ENCODE data around the gene TMEM209.
"Not testable (repeated sequence)": the region's sequence is repeated elsewhere in the genome, so short reads cannot be mapped to it uniquely, and the experiment has no call there.

TMEM209 gene

DNA sequence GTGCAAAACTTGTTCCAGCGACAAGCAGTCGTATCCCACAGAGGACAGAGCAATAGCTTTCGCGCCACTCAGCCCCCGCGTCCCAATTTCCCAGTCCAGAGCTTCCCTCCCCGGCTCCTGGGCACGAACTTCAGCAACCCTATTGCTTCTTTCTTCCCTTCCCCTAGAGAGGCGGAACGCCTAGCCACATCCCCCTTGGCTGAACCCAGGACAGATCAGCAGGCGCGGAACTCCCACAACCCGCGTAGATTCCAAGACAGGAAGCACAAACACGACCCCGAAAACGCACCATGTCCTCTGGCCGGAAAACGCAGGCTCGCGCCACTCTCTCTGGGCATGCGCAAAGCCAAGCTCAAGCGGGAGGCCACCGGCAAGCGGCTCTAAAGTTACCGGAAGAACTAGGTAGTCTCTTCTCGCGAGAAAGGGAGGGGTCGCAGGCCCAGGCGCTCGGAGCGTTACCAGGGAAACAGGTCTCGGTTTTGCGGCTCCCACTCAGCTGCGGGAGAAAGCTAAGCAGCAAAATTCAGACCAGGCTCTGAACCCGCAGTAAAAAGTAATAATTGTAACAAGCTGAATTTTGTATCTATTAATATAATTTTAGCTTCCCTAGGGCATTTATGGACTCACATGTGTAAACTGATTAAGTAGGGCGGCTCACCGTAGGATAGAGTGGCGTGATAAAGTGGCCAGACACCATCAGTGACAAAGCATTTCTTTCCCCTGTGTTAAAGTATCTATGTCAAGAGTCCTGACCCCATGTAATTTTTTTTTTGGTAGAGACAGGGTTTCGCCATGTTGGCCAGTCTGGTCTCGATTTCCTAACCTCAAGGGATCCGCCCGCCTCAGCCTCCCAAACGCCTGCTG is at the start of gene TMEM209:
TSS of gene TMEM209 (minus strand) at position 323 of the 864 bp plus-strand sequence. CDS start at position 292, 31 bp downstream.
- peak; percentile 92 for DNase-seq

DNA sequence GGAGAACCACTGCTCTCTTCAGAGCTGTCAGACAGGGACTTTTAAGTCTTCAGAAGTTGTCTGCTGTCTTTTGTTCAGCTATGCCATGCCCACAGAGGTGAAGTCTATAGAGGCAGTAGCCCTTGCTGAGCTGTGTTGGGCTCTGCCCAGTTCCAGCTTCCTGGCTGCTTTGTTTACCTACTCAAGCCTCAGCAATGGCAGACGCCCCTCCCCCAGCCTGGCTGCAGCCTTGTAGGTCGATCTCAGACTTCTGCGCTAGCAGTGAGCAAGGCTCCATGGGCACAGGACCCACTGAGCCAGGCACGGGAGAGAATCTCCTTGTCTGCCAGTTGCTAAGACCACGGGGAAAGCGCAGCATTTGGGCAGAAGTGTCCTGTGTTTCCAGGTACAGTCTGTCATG is 49.3 kb upstream of the TMEM209 start:
- DNase-seq, result no peak

DNA sequence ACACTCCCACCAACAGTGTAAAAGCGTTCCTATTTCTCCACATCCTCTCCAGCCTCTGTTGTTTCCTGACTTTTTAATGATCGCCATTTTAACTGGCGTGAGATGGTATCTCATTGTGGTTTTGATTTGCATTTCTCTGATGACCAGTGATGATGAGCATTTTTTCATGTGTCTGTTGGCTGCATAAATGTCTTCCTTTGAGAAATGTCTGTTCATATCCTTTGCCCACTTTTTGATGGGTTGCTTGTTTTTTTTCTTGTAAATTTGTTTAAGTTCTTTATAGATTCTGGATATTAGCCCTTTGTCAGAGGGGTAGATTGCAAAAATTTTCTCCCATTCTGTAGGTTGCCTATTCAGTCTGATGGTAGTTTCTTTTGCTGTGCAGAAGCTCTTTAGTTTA is 44.4 kb upstream of the TMEM209 start:
- DNase-seq, result not testable (repeated sequence)

DNA sequence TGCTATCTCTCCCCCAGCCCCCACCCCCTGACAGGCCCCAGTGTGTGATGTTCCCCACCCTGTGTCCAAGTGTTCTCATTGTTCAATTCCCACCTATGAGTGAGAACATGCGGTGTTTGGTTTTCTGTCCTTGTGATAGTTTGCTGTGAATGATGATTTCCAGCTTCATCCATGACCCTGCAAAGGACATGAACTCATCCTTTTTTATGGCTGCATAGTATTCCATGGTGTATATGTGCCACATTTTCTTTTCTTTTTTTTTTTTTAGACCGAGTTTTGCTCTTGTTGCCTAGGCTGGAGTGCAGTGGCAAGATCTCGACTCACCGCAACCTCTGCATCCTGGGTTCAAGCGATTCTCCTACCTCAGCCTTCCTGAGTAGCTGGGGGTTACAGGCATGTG is 43.6 kb upstream of the TMEM209 start:
- not testable (repeated sequence) for DNase-seq

DNA sequence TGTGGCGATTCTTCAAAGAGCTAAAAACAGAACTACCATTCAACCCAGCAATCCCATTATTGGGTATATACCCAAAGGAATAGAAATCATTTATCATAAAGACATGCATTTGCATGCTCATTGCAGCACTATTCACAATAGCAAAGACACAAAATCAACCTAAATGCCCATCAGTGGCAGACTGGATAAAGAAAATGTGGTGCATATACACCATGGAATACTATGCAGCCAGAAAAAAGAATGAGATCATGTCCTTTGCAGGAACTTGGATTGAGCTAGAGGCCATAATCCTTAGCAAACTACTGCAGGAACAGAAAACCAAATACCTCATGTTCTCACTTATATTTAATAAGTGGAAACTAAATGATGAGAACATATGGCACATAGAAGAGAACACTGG is 41.3 kb upstream of the TMEM209 start:
- not testable (repeated sequence) for DNase-seq

DNA sequence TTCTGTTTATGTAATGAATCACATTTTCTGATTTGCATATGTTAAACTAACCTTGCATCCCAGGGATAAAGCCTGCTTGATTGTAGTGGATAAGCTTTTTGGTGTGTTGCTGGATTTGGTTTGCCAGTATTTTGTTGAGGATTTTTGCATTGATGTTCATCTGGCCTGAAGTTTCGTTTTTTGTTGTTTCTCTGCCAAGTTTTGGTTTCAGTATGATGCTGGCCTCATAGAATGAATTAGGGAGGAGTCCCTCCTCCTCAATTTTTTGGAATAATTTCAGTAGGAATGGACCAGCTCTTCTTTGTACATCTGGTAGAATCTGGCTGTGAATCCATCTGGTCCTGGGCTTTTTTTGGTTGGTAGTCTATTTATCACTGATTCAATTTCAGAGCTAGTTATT is 38.3 kb upstream of the TMEM209 start:
- not testable (repeated sequence) for DNase-seq

DNA sequence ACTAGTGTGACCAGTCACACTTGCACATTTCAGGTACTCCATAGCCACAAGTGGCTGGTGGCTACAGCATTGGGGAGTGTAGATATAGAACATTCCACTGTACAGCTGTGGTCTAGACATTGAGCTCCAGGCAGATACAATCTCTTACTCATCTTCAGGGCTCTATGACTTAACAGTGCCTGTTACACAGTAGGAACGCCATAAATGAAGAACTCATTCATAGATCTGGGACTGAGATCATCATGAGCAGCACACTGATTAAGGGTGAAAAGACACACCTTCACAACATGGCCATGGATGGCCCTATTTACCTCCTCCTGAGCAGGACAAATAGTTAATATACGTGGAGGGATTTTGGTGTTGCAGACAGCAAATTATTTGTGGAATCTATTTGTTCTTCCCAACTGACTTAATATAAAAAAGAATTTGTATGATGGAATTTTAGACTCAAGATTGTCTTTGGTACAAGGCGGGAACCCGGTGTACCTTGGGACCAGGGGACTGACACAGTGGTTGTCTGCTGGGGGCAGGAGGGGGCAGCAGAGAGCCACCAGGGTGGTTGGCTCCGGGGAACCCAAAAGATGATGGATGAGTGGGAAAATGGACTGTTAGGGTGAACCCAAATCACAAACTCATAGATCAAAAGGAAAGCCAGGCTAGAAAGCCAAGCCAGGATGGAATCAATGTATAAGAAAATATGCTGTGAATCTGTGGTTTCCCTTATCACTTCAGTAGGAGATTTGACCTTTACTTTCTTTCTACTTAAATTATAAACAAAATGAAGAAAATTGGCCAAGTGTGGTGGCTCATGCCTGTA is 37.2 kb upstream of the TMEM209 start:
- no peak for DNase-seq

DNA sequence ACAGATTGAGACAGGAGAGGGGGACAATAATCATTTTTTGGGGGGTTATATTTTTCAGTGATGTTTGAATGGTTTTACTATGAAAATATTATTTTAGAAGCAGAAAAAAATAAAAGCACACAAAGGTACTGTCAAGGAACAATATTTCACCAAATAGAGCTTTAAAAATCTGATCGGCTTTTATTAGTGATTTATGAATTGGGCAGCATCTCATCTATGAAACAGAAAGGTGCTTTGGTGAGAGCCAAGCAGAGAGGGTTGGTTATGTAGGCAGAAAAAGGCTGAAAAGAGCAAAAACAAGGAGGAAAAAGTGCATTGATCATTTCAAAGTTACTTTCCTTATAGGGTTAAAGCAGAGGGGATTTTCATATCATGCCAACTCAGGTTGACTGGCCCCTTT is 35.0 kb upstream of the TMEM209 start:
- DNase-seq, result no peak

DNA sequence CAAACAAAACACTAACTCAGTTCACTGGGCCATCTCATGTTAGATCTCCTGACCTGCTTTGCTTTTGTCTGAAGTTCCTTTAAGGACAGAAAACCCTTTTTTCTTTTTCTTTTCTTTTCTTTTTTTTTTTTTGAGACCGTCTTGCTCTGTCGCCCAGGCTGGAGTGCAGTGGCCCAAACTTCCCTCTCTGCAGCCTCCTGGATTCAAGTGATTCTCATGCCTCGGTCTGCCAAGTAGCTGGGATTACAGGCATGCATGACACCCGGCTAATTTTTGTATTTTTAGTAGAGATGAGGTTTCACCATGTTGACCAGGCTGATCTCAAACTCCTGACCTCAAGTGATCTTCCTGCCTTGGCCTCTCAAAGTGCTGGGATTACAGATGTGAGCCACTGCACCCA is 31.2 kb upstream of the TMEM209 start:
- not testable (repeated sequence) for DNase-seq

DNA sequence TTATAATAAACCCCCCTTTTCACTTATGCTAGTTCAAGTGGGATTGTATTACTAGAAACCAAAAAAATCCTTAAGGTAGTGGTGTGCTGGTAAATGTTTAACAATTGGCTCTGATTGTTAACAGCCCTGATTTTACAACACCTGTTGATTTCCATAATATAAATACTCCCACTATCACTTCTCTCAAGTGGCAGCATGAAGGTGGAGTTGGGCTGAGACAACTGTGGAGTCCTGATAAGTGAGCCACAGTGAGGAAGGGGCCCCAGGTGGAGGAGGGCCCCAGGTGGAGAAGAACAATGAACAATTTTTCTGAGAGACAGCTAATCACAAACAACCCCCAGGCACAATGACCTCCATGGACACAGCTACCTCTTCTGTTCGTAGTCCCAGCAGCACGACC is 28.9 kb upstream of the TMEM209 start:
- DNase-seq, result no peak

DNA sequence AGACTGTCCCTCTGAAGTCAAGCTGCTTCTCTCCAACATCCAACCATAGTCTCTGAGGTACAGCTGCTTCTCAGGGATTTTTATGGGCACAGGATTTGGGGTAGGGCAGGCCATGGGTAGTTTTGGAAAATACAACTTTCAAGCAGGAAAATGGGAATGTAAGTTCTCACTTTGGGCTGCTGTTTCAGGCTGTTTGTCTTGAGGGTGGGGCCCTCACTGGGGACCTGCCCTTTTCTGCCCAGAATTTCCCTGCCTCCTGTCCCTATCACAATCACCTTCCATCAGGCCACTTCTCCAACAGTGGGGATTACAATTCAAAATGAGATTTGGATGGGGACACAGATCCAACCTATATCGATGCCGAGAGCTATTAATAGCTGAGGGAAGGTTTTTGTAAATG is 27.0 kb upstream of the TMEM209 start:
- DNase-seq, result no peak

DNA sequence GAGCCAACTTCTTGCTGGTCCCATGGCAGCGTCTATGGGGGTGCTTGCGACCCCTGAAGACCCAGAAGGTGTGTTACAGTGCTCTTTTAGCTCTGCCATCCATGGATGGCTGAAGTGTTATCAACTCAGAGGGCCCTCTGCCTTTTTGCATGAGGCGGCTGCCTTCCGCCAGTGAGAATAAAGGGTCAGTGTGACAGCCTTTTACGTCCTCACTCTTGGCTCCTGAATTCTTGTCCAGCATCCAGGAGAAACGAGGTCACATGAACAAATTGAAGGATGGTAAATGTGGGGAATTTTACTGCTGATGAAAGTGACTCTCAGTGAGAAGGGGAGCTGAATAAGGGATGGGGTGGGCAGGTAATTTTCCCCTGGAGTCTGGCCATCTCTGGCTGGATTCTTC is 26.6 kb upstream of the TMEM209 start:
- DNase-seq, result no peak

DNA sequence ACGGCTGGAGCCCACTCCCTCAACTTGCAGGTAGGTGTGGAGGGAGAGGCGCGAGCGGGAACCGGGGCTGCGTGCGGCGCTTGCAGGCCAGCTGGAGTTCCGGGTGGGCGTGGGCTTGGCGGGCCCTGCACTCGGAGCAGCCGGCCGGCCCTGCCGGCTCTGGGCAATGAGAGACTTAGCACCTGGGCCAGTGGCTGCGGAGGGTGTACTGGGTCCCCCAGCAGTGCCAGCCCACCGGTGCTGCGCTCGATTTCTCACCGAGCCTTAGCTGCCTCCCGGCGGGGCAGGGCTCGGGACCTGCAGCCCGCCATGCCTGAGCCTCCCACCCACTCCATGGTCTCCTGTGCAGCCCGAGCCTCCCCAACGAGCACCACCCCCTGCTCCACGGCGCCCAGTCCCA is 24.8 kb upstream of the TMEM209 start:
- not testable (repeated sequence) for DNase-seq

DNA sequence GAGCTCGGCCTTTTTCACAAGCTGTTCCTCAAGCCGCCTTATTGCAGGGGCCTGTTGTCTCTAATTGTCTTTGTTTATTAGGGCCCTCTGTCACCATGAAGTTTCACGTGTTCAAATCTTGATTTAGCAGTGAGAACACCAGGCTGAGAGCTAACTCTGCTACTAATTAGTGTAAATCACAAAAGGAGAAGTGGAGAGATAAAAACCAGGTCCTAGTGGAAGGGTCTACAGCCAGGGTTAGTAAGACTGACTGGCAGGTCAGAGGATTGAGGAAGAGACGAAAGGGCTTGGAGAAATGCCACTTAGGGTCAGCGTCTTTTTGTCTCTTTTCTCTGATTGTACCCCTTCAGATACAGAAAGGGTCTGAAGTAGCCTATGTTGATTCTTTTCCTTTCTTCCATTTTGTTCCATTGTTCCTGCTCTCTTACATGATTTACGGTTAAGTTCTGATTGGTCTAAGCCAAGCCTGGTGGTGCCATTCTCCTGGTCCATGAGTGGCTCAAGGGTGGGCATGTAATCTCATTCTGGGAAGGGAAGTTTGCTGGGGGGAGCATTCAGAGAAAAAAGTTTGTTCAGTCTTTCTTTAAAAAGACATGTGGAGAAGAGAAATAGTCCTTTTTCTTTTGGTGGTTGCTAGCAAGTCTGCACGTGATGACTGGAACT is 23.8 kb upstream of the TMEM209 start:
- no peak for DNase-seq

DNA sequence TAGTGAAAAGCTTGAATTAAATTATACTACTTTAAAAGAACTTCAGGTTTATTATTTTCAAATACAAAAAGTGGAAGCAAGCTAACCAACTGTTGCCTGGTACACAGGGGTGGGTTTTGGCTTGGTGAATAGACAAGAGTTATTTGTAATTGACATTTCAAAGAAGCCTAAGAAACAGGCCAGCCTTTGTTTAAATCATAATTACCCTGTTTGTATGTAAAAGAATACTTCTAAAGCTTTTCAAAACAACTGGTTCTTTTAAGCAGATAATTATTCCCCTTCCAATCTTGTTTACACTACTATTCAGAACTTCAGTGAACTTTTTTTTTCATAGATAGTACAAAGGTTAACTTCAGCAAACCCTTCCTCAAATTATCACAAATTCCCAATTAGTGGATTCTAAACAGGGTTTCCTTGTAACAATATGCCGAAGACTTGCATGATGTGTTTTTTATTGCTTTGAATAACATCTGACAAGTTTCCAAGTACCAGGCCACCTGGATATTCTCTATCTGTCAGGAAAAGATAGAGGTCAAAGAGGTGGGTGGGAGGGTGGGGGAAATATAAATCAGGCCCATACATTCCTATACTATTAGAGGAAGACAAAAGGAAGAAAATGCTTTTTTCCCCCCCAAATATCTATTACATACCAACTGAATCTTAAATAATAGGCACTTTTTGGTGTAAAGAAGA is 22.8 kb upstream of the TMEM209 start:
- no peak for DNase-seq

DNA sequence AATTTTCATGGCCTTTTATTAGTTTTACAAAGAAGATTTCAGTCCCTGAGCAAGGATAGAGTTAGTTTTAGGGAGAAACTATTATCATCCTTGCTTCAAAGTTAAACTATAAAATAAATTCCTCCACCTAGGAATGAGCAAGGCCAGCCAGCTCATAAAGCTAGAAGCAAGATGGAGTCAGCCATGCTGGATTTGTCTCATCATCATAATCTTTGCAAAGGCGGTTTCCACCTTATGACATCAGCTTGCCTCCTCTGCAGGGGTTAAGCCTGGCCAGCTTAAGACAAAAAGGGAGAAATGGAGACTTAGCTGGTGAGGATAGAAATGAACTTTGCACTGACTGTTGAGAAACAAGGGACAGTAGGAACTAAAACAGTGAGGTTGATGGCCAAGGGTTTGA is 21.1 kb upstream of the TMEM209 start:
- DNase-seq, result no peak

DNA sequence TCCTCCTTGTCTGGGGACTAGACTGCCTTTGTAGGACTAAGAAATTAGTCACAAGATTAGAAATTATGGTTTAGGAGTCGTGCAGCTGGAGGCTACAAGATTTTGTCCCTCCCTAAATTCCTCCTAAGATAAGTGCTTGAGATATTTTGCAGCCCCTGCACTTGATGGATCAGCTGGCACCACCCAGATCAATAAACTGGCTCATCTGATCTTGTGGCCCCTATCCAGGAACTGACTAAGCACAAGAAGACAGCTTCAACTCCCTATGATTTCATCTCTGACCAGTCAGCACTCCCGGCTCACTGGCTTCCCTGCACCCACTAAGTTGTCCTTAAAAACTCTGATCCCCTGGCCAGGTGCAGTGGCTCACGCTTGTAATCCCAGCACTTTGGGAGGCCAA is 19.7 kb upstream of the TMEM209 start:
- not testable (repeated sequence) for DNase-seq

DNA sequence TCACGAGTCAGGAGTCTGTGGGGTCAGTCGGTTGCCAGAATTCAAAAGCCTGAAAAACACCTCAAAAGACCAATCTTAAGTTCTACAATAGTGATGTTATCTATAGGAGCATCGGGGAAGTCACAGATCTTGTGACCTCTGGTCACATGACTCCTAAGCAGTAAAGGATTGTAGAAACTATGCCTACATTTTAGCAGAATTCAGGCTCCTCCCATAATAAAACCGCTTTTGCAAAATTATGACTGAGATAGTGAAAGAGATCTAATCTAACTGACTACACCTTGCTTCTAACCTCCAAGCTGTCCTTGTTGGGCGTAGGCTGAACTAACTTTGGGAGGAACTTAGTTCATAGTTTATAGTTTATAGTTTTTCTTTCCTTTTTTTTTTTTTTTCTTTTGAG is 19.0 kb upstream of the TMEM209 start:
- DNase-seq, result no peak

DNA sequence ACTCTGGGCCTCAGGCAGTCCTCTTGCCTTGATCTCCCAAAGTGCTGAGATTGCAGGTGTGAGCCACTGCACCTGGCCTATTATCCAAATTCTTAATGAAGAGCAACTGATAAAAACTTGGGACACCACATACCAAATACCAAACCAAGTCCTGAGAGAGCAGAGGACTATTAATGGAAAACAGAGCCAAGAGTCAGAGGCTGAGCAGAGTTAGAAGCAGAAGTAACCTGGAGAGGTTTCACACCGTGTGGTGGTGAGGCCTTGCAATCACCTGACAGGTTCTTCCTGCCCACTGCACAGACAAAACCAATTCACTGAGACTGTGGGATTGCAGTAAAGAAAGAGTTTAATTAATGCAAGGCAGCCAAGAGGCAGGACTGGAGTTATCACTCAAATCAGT is 18.4 kb upstream of the TMEM209 start:
- DNase-seq, result no peak

DNA sequence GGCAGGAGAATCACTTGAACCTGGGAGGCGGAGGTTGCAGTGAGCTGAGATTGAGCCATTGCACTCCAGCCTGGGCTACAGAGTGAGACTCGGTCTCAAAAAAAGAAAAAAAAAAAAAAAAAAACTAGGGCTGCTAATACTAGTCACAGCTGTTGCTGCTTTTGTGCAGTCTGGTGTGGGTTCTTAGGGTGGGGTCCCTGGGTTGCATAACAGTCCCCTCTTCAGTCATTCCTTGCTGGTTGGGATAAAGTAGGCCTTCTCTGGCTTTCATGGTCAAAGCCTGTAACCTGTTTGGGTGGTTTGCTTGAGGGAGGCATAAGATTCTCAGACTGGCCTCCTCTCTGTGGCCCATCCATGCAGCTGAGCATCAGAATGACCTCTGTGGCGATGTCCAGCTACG is 16.5 kb upstream of the TMEM209 start:
- no peak for DNase-seq

DNA sequence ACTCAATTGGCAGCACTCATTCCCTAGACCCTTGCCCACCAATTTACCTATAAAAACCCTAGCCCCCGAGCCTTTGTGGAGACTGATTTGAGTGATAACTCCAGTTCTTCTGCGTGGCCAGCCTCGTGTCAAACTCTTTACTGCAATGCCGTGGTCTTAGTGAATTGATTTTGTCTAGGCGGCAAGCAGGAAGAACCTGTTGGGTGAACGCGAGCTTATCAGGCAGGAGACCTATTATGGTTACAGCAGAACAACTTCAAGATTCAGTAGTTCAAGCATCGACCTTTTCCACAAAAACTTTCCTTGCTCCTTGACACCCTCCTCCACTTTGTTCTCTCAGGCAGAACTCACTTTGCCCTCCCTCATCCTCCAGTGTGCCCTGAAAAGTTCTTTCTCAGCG is 14.7 kb upstream of the TMEM209 start:
- no peak for DNase-seq

DNA sequence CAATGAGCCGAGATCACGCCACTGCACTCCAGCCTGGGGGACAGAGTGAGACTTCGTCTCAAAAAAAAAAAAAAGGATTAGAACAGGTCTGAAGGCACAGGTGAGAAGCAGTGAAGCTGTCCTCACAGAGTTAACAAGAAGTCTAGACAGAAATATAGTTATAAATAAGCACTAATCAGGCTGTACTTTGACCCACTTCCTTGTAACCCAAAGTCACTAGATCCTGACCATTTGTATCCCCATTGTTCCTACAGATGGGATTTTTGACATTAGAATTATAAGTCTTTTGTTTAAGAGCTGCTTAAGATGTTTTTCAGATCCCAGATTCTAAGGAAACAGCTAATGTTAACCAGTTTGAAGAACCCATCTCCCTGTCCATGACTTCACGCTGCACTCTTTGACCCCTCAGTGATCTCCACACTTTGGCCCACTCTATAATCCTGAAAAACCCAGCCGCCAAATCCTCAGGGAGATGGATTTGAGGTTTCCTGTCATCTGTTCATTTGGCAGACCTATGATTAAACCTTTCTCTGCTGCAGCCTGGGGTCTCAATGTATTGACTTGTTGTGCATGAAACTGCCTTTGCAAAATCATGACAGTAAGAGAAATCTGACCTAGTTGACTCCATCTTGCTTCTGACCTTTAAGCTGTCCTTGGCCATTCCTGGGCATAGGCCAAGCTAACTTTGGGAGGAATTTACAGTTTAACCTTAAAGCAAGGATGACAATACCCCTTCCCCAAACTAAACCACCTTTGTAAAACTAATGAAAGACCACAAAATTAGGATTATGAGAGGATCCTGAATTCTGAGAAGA is 13.8 kb upstream of the TMEM209 start:
- no peak for DNase-seq

All from stimulated activated naive CD4-positive, alpha-beta T cell treated with Interleukin-2 at 50 U/mL for 16 hours (primary cell).